Neural cell (in vitro differentiated cells): ENCODE measurements around the gene RMC1. TPM values are rescaled to one million over a fixed set of nuclear protein-coding genes. Genes with fewer than 3 reads are reported as not detected.
"Not testable (repeated sequence)": the region's sequence is repeated elsewhere in the genome, so short reads cannot be mapped to it uniquely, and the experiment has no call there.

Source experiments
- H2AFZ ChIP-seq: fragments of 200-600, 300-800 bp; sonication (generic), shearing (Covaris generic); 2 replicates; pipeline ENCODE4 v1.6.0; 2014; ENCODE audit warnings: low read depth, mild to moderate bottlenecking, antibody characterized with exemption, low read length, moderate library complexity
- H3F3A ChIP-seq: fragments of 200-600 bp; shearing (Covaris generic); 2 replicates; pipeline ENCODE4 v1.6.1; 2016; ENCODE audit warnings: mild to moderate bottlenecking, moderate library complexity, mixed read lengths, antibody characterized with exemption, low read length; ENCODE audit not compliant: insufficient read depth, poor library complexity, severe bottlenecking
- H3K27ac ChIP-seq: fragments of 200-600, 300-800 bp; sonication (generic), shearing (Covaris generic); 2 replicates; pipeline ENCODE4 v1.5.1; 2014; ENCODE audit warnings: mild to moderate bottlenecking, low read length, moderate library complexity
- H3K27me3 ChIP-seq: fragments of 300-800, 200-600 bp; sonication (generic), shearing (Covaris generic); 2 replicates; pipeline ENCODE4 v1.6.0; 2014; ENCODE audit warnings: mild to moderate bottlenecking, low read depth, low read length, moderate library complexity; ENCODE audit not compliant: insufficient read depth
- H3K36me3 ChIP-seq: fragments of 300-800, 200-600 bp; sonication (generic), shearing (Covaris generic); 2 replicates; pipeline ENCODE4 v1.5.1; 2014; ENCODE audit warnings: mild to moderate bottlenecking, antibody characterized with exemption, low read length, moderate library complexity; ENCODE audit not compliant: insufficient read depth
- H3K4me2 ChIP-seq: fragments of 300-800, 200-600 bp; sonication (generic), shearing (Covaris generic); 2 replicates; pipeline ENCODE4 v1.6.0; 2014; ENCODE audit warnings: mild to moderate bottlenecking, low read length
- H3K4me3 ChIP-seq: fragments of 300-800, 200-600 bp; sonication (generic), shearing (Covaris generic); 2 replicates; pipeline ENCODE4 v1.5.1; 2014; ENCODE audit warnings: mild to moderate bottlenecking, low read length, moderate library complexity
- H3K79me2 ChIP-seq: fragments of 200-600 bp; shearing (Covaris generic); replicated peaks from 2 replicates; pipeline ENCODE4 v1.6.0; 2014; ENCODE audit warnings: mild to moderate bottlenecking, low read length, moderate library complexity; ENCODE audit not compliant: insufficient read depth
- H3K9ac ChIP-seq: fragments of 300-800, 200-600 bp; sonication (generic), shearing (Covaris generic); 2 replicates; pipeline ENCODE4 v1.6.1; 2016; ENCODE audit warnings: mild to moderate bottlenecking, low read length, mixed read lengths
- H3K9me2 ChIP-seq: fragments of 200-600 bp; shearing (Covaris generic); 2 replicates; pipeline ENCODE4 v1.6.1; 2016; ENCODE audit warnings: mild to moderate bottlenecking, low read length, mixed read lengths; ENCODE audit not compliant: insufficient read depth
- H3K9me3 ChIP-seq: fragments of 200-600, 300-800 bp; sonication (generic), shearing (Covaris generic); 2 replicates; pipeline ENCODE4 v1.6.1; 2016; ENCODE audit warnings: mild to moderate bottlenecking, mixed run types, low read length, moderate library complexity, mixed read lengths
- H4K20me1 ChIP-seq: fragments of 200-600 bp; shearing (Covaris generic); 2 replicates; pipeline ENCODE4 v1.6.1; 2016; ENCODE audit warnings: mild to moderate bottlenecking, mixed run types; ENCODE audit not compliant: insufficient read depth
- EP300 ChIP-seq: fragments of 450-650 bp; conservative IDR thresholded peaks from 2 replicates; pipeline ENCODE4 v1.6.1; 2014; ENCODE audit warnings: antibody characterized with exemption, mild to moderate bottlenecking, moderate library complexity; ENCODE audit not compliant: poor library complexity, severe bottlenecking
- EZH2 ChIP-seq: fragments of 200-600, 300-800 bp; shearing (Covaris generic), sonication (generic); IDR thresholded peaks from 2 replicates; pipeline ENCODE4 v1.6.1; 2014; ENCODE audit warnings: antibody characterized with exemption, low read length, borderline replicate concordance, mild to moderate bottlenecking; ENCODE audit not compliant: insufficient read depth, poor library complexity, severe bottlenecking
- MXI1 ChIP-seq: fragments of 450-650 bp; conservative IDR thresholded peaks from 2 replicates; pipeline ENCODE4 v1.6.1; 2014; ENCODE audit warnings: antibody characterized with exemption, mild to moderate bottlenecking; ENCODE audit not compliant: poor library complexity, severe bottlenecking
- POLR2AphosphoS5 ChIP-seq: IDR thresholded peaks from 2 replicates; pipeline ENCODE4 v1.6.1; 2012
- RAD21 ChIP-seq: fragments of 450-650 bp; conservative IDR thresholded peaks from 2 replicates; pipeline ENCODE4 v1.6.1; 2014; ENCODE audit warnings: antibody characterized with exemption, mild to moderate bottlenecking, moderate library complexity
- REST ChIP-seq: IDR thresholded peaks from 2 replicates; pipeline ENCODE4 v1.6.1; 2012; ENCODE audit warnings: borderline replicate concordance
- SMC3 ChIP-seq: fragments of 450-650 bp; conservative IDR thresholded peaks from 2 replicates; pipeline ENCODE4 v1.6.1; 2014; ENCODE audit warnings: antibody characterized with exemption, mild to moderate bottlenecking, moderate library complexity; ENCODE audit not compliant: poor library complexity
- TAF1 ChIP-seq: IDR thresholded peaks from 2 replicates; pipeline ENCODE4 v1.6.1; 2012; ENCODE audit warnings: low read depth
- polyA plus RNA-seq: library from polyadenylated mRNA; depleted of rRNA; stranded (reverse); fragments of >200 nt; gene quantifications from 2 replicates; pipeline ENCODE4 v1.2.3, GENCODE V29; 2014
- TF ChIP-seq, protein P1 (sequence below): fragments of 450-650 bp; IDR thresholded peaks from 2 replicates; pipeline ENCODE4 v1.5.1; 2014; ENCODE audit warnings: antibody characterized with exemption, mild to moderate bottlenecking, moderate library complexity; ENCODE audit not compliant: poor library complexity, severe bottlenecking

RMC1 gene
- polyA plus RNA-seq, 1 donor from 2014 or later, result 42.2 TPM

DNA sequence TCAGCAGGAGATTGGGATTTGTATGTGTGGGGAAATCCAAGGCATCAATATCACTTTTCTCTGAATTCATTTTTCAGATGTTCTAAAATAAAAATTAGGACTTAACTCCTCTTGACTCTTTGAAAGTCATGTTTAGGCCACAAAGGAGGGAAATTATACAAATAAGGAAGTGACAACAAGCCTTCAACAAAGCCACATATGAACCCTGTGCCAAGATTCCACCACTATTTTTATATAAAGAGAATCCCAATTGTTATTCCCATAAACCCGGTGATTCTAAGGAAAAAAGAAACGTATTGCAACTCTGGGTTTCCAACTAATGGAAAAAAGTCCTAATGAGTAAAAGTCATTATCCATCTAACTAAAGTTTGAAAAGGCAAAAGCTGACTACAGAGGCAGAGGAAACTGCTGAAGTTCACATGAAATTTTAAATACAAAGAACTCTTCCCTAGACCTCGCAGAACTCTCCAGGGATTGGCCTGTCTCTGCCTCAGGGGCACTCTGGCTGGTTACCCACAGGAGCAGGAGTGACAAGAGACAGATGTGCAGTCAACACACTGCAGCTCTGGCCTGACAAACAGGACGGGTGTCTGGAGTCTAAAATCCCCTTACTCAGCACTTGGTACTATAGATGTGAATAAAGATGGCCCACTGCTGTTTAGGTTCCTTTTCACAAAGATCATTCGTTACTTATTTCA is 71.4 kb downstream of the RMC1 start:
- Histone ChIP-seq H3K4me2 (no peak overlapping the region), H3K79me2 (no peaks in the 10 kb centered on the region), H2AFZ (no peak overlapping the region), H4K20me1 (no peaks in the 10 kb centered on the region), H3K27ac (no peak overlapping the region), H3K36me3 (no peaks in the 10 kb centered on the region), H3K9me2 (no peaks in the 10 kb centered on the region), H3K9ac (no peak overlapping the region), H3F3A (no peaks in the 10 kb centered on the region), H3K27me3 (no peaks in the 10 kb centered on the region), H3K9me3 (no peaks in the 10 kb centered on the region), H3K4me3 (no peak overlapping the region)
- TF ChIP-seq EZH2 (no peak), POLR2AphosphoS5 (no peak), SMC3 (no peak), MXI1 (no peak), TAF1 (no peak), RAD21 (no peak), REST (no peak)
- TF ChIP-seq, protein P1, sequence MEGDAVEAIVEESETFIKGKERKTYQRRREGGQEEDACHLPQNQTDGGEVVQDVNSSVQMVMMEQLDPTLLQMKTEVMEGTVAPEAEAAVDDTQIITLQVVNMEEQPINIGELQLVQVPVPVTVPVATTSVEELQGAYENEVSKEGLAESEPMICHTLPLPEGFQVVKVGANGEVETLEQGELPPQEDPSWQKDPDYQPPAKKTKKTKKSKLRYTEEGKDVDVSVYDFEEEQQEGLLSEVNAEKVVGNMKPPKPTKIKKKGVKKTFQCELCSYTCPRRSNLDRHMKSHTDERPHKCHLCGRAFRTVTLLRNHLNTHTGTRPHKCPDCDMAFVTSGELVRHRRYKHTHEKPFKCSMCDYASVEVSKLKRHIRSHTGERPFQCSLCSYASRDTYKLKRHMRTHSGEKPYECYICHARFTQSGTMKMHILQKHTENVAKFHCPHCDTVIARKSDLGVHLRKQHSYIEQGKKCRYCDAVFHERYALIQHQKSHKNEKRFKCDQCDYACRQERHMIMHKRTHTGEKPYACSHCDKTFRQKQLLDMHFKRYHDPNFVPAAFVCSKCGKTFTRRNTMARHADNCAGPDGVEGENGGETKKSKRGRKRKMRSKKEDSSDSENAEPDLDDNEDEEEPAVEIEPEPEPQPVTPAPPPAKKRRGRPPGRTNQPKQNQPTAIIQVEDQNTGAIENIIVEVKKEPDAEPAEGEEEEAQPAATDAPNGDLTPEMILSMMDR, result no peak

GRCh38 chr18:23575309-23575651 is 72.0 kb downstream of the RMC1 start:
- Histone ChIP-seq H3K9me3 (no peaks in the 10 kb centered on the region), H3K79me2 (peaks cover 4% of the 10 kb centered on the region), H3K9me2 (no peaks in the 10 kb centered on the region), H3K36me3 (no peaks in the 10 kb centered on the region), H3K4me2 (no peak overlapping the region), H4K20me1 (no peaks in the 10 kb centered on the region), H3F3A (no peaks in the 10 kb centered on the region), H2AFZ (no peak overlapping the region), H3K9ac (no peak overlapping the region), H3K4me3 (no peak overlapping the region), H3K27ac (no peak overlapping the region), H3K27me3 (no peaks in the 10 kb centered on the region)
- TF ChIP-seq REST (no peak), POLR2AphosphoS5 (no peak), EP300 (no peak)

DNA sequence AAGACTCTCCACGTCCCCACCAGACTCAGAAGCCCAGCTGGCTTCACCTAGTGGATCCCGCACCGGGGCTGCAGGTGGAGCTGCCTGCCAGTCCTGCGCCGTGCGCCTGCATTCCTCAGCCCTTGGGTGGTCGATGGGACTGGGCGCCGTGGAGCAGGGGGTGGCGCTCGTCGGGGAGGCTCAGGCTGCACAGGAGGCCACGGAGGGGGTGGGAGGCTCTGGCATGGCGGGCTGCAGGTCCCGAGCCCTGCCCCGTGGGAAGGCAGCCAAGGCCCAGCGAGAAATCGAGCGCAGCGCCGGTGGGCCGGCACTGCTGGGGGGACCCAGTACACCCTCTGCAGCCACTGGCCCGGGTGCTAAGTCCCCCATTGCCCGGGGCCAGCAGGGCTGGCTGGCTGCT is 74.2 kb downstream of the RMC1 start:
- not testable (repeated sequence) for H3K4me2 ChIP-seq, H4K20me1 ChIP-seq, H3K27ac ChIP-seq, H3K9me3 ChIP-seq, H3K79me2 ChIP-seq, H3F3A ChIP-seq, H3K27me3 ChIP-seq, H3K4me3 ChIP-seq, H3K9ac ChIP-seq, H3K9me2 ChIP-seq, H3K36me3 ChIP-seq, H2AFZ ChIP-seq
